ENCODE data around the gene ERBB2. TPM values are rescaled to one million over a fixed set of nuclear protein-coding genes. Genes with fewer than 3 reads are reported as not detected.
"Not testable (repeated sequence)": the region's sequence is repeated elsewhere in the genome, so short reads cannot be mapped to it uniquely, and the experiment has no call there.

ERBB2 gene
- total RNA-seq, 2 donors from 2014 or later: 8.2 to 12.1 TPM

DNA sequence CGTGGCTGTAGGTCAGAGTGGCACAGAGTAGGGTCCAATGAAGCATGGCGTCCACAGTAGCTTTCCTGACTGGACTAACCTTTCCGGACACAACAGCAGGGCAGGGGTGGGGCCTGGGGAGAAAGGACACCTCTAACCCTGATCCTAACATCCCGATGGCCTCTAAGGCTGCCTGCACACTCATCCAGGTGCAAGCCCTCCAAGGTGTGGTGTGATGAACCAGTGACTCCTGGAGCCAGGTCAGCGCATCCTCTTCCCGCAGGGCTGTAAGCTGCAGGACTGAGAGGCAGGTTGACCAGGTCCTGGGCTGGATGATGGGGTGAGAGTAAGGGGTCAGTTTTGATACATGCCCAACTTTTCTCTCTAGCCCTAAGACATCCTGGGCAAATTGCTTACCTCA lies 3.1 kb upstream of the ERBB2 start:
- ATAC-seq (replicated peaks in 1 of 2) (no peak), DNase-seq (no peak)
- Mint-ChIP-seq H3K27ac (no peak overlapping the region), H3K36me3 (ENCODE audit: insufficient read depth in 2 of 2) (no peaks in the 10 kb centered on the region), H3K9me3 (no peaks in the 10 kb centered on the region), H3K4me3 (no peak overlapping the region), H3K4me1 (ENCODE audit: low read depth) (peaks cover 15% of the 10 kb centered on the region), H3K27me3 (ENCODE audit: low read depth) (peaks cover 27% of the 10 kb centered on the region)

GRCh38 chr17:39697961-39698360 lies 1.9 kb upstream of the ERBB2 start:
- Mint-ChIP-seq H3K4me1 (ENCODE audit: low read depth) (peaks cover 15% of the 10 kb centered on the region), H3K36me3 (ENCODE audit: insufficient read depth in 2 of 2) (no peaks in the 10 kb centered on the region), H3K27ac (no peak overlapping the region), H3K4me3 (no peak overlapping the region), H3K9me3 (no peaks in the 10 kb centered on the region), H3K27me3 (ENCODE audit: low read depth) (peaks cover 37% of the 10 kb centered on the region)
- no peak for ATAC-seq (replicated peaks in 1 of 2)
- no peak for DNase-seq

- not testable (repeated sequence) for ATAC-seq (replicated peaks in 1 of 2); H3K27ac Mint-ChIP-seq; DNase-seq
Measured at GRCh38 chr17:39699157-39699817, 577 bp upstream of the ERBB2 start.

DNA sequence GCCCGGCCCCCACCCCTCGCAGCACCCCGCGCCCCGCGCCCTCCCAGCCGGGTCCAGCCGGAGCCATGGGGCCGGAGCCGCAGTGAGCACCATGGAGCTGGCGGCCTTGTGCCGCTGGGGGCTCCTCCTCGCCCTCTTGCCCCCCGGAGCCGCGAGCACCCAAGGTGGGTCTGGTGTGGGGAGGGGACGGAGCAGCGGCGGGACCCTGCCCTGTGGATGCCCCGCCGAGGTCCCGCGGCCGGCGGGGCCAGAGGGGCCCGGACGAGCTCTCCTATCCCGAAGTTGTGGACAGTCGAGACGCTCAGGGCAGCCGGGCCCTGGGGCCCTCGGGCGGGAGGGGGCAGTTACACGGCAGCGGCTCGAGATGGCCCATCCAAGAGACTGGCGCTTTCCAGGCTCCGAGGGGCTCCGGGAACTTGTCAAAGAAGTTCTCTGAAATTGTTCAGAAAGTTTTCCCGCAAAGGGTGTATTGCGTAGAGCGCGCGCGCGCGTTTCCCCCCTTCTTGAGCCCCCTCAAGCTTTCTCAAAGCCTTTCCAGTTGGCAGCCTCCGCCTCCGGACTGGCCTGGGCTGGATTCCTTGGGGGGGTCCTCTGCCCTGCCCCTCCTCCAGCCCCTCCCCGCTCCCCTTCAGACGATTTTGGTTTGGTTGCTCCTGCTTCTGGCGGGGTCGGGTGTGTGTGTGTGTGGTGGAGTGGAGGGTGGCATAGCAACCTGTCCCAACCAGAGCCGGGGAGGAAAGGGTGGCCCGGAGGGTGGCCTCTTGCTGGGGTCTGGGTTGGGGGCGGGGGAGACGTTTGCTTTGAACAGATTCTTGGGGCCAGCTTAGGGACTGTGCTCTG lies 504 bp downstream of the ERBB2 start:
- DNase-seq (no peak), ATAC-seq (replicated peaks in 1 of 2) (peak; percentile 15 to 18)
- Mint-ChIP-seq H3K4me1 (ENCODE audit: low read depth) (peaks cover 21% of the 10 kb centered on the region), H3K36me3 (ENCODE audit: insufficient read depth in 2 of 2) (no peaks in the 10 kb centered on the region), H3K27ac (no peak overlapping the region), H3K4me3 (no peak overlapping the region), H3K27me3 (ENCODE audit: low read depth) (peaks cover 37% of the 10 kb centered on the region), H3K9me3 (no peaks in the 10 kb centered on the region)

More at GRCh38 chr17:39699157-39699817, 577 bp upstream of the ERBB2 start:
- not testable (repeated sequence) for H3K36me3 Mint-ChIP-seq (ENCODE audit: insufficient read depth in 2 of 2); H3K9me3 Mint-ChIP-seq
- Mint-ChIP-seq H3K27me3 (ENCODE audit: low read depth) (peaks cover 37% of the 10 kb centered on the region), H3K4me3 (peak overlapping the region; percentile 44 to 65), H3K4me1 (ENCODE audit: low read depth) (peaks cover 21% of the 10 kb centered on the region)

GRCh38 chr17:39701012-39701783 lies 1.3 kb downstream of the ERBB2 start:
- no peak for ATAC-seq (replicated peaks in 1 of 2)

DNA sequence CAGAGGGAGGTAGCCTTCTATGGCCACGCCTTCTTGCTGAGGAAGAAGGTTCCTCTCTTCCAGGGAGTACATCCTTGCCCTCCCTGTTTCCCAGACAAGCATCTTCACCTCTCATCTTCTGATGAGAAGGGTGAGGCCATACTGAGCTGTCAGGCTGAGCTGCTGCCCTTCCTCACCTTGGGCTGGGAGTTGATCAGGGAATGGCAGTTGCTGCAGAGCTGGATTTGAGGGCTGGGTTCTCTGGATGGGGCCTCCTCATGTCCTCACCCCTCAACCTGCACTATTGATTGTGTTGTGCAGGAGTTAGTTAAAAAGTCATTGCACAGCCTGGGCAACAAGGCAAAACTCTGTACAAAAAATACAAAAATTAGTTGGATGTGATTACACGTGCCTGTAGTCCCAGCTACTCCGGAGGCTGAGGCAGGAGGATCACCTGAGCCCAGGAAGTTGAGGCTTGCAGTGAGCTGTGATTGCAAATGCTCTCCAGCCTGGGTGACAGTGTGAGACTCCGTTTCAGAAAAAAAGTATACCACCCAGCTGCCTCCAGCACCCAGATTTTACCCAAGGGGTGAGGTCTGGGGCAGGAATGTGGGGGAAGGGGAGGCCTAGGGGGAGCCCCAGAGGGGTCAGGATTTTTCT lies 2.0 kb downstream of the ERBB2 start:
- ATAC-seq (replicated peaks in 1 of 2) (no peak), DNase-seq (no peak)
- Mint-ChIP-seq H3K27ac (no peak overlapping the region), H3K36me3 (ENCODE audit: insufficient read depth in 2 of 2) (no peaks in the 10 kb centered on the region), H3K9me3 (no peaks in the 10 kb centered on the region), H3K4me3 (no peak overlapping the region), H3K4me1 (ENCODE audit: low read depth) (peaks cover 22% of the 10 kb centered on the region), H3K27me3 (ENCODE audit: low read depth) (peaks cover 37% of the 10 kb centered on the region)

More at GRCh38 chr17:39701012-39701783, 1.3 kb downstream of the ERBB2 start:
- no peak for DNase-seq
- Mint-ChIP-seq H3K9me3 (no peaks in the 10 kb centered on the region), H3K4me3 (no peak overlapping the region), H3K36me3 (ENCODE audit: insufficient read depth in 2 of 2) (no peaks in the 10 kb centered on the region), H3K4me1 (ENCODE audit: low read depth) (peaks cover 21% of the 10 kb centered on the region), H3K27ac (no peak overlapping the region), H3K27me3 (ENCODE audit: low read depth) (peaks cover 37% of the 10 kb centered on the region)

DNA sequence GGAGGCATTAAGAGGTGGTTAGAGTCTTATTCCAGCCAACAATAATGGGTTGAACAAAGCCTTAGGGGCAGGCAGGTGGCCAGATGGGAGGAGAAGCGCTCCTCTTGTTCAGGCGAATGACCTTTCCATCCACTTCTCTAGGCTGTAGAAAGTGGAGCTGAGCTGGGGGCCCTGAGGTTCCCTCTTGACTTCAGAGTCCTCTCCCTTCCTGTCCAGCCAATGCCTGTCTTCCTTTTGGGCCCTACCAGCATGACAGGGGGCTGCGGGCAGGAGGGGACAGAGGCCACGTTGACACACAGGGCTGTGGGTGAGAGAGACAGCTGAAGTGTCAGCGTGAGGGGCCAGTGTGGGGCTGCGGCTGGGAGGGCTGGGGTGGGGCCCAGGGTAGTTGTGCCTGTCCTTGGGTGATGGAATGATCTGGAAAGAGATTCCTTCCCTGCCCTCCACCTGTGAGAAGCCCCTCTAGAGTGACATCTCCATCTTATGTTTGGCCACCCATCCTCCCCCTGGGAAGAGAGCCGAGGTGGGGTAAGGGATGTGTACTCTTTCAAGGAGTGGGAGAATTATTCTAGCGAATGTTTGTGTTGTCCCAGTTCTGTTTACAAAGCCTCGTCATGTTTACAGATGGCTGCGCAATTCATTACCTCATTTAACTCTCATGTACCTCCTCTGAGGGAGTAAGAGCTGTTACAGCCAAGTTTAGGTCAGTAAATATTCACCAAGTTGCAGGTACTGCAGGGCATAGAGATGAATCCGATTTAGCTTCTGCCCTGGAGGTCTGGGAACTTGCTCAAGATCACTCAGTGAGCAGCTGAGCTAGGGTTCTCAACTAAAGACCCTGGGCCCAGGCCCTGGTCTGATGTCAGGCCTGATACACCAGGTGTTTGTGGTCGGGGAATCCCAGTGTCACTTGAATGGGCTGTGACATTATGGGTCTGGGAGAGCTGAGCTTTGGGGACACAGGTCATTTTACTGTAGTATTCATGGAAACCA lies 3.3 kb downstream of the ERBB2 start:
- Mint-ChIP-seq H3K9me3 (no peaks in the 10 kb centered on the region), H3K4me3 (no peak overlapping the region), H3K4me1 (ENCODE audit: low read depth) (peaks cover 28% of the 10 kb centered on the region), H3K27me3 (ENCODE audit: low read depth) (peaks cover 37% of the 10 kb centered on the region), H3K36me3 (ENCODE audit: insufficient read depth in 2 of 2) (no peaks in the 10 kb centered on the region), H3K27ac (no peak overlapping the region)
- ATAC-seq (replicated peaks in 1 of 2) (no peak), DNase-seq (no peak)

DNA sequence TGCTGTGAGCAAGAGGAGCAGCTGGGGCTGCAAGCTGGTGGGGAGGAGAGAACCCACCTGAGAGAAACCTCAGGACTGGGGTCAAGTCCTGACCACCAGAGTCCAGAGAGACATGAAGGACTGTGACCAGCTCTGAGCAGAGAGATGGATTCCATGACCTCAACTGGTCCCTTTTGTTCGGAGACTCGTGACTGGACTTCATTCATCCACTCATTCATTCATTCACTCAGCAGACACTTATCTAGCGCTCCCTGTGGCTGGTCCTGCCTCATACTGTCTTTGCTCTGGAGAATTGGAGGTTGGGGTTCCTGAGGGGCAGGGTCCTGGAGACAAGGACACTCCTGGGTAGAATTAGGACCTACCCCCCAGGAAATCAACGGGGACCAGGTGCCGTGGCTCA lies 4.0 kb downstream of the ERBB2 start:
- H3K36me3 Mint-ChIP-seq (ENCODE audit: insufficient read depth in 2 of 2): no peaks in the 10 kb centered on the region
- H3K4me1 Mint-ChIP-seq (ENCODE audit: low read depth): peaks cover 28% of the 10 kb centered on the region
- no peak for ATAC-seq (replicated peaks in 1 of 2)
- peaks cover 35% of the 10 kb centered on the region for H3K27me3 Mint-ChIP-seq (ENCODE audit: low read depth)
- no peak overlapping the region for H3K27ac Mint-ChIP-seq
- H3K9me3 Mint-ChIP-seq: no peaks in the 10 kb centered on the region
- H3K4me3 Mint-ChIP-seq: no peak overlapping the region
- no peak for DNase-seq

- Mint-ChIP-seq H3K9me3 (no peaks in the 10 kb centered on the region), H3K36me3 (ENCODE audit: insufficient read depth in 2 of 2) (no peaks in the 10 kb centered on the region), H3K27me3 (ENCODE audit: low read depth) (peaks cover 24% of the 10 kb centered on the region), H3K4me1 (ENCODE audit: low read depth) (peaks cover 22% of the 10 kb centered on the region), H3K4me3 (no peak overlapping the region), H3K27ac (no peak overlapping the region)
- ATAC-seq (replicated peaks in 1 of 2) (no peak), DNase-seq (no peak)
Measured at GRCh38 chr17:39704821-39705551, 5.1 kb downstream of the ERBB2 start.

DNA sequence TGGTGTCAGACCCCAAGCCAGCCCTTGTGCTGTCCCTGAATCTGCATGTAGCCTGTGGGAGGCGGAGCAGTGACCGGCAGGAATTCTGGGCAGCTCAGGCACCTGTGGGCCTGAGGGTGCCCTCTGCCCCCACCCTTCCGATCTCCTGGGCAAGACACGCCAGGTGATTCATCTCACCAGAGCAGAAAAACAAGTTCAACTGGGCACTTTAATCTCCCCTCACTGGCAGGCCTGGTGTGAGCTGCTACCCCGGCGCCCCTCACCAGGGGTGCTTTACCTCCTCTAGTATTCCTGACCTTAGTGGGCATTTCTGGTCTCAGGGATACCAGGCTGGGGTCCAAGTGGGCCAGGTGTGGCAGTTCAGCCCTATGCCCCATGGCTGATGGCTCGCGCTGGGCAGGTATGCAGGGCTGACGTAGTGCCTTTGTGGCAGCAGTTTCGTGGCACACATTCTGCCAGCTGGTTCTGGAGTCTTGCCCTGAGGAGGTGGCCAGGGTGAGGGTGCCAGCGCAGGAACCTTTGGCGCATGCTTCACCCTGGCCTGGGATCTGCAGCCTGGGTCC lies 6.0 kb downstream of the ERBB2 start:
- Mint-ChIP-seq H3K27ac (no peak overlapping the region), H3K9me3 (no peaks in the 10 kb centered on the region), H3K36me3 (ENCODE audit: insufficient read depth in 2 of 2) (no peaks in the 10 kb centered on the region), H3K4me3 (no peak overlapping the region), H3K27me3 (ENCODE audit: low read depth) (peaks cover 18% of the 10 kb centered on the region), H3K4me1 (ENCODE audit: low read depth) (peaks cover 17% of the 10 kb centered on the region)
- DNase-seq (no peak), ATAC-seq (replicated peaks in 1 of 2) (no peak)

DNA sequence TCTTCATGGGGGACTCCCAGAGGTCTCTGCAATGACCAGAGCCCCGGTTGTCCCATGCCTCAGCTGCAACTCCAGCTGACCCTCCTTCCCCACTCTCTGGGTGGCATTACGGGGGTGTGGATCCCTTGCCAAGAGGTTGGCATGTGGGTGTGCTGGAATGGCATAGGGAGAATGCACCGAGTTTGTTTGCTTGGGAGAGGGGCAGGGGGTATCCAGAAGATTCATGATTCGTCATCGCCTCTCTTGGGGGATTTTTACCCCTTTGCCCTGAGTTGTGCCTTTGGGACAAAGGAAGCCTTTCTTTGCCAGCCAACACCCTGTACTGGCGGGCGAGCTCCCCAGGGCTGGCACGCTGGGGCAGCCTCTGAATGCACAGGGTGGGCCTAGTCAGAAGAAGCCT lies 6.5 kb downstream of the ERBB2 start:
- Mint-ChIP-seq H3K36me3 (ENCODE audit: insufficient read depth in 2 of 2) (no peaks in the 10 kb centered on the region), H3K27me3 (ENCODE audit: low read depth) (peaks cover 13% of the 10 kb centered on the region), H3K4me3 (no peak overlapping the region), H3K9me3 (no peaks in the 10 kb centered on the region), H3K4me1 (ENCODE audit: low read depth) (peaks cover 13% of the 10 kb centered on the region), H3K27ac (no peak overlapping the region)
- no peak for ATAC-seq (replicated peaks in 1 of 2)
- DNase-seq: no peak

Data from activated T-cell treated with anti-CD3 and anti-CD28 coated beads, Interleukin-2, amount 50 U/mL, for 72 hours (primary cell).